ENCODE measurements around the gene TMEM37. TPM values are rescaled to one million over a fixed set of nuclear protein-coding genes. Genes with fewer than 3 reads are reported as not detected.

Gene TMEM37
- total RNA-seq, 4 donors from 2014 or later, result 1.6 to 10.0 (median 7.7) TPM

DNA sequence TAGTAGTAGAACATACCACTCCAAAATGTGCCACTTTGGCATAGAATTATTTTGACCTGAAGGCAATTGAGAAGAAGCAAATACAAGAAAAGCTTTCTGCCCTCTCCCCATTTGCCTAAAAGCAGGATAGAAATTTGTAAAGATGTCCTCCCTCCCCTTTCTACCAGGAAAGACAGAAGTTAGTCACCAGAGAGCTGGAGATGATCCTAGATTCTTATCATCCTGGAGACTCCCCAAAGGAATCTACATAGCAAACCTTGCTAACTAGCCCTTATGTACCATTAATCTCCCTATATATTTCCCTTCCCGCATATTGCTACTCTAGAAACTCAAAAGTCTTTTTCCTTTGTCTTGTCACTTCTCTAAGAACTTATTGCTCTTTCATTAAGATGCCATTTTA is 12.6 kb upstream of the TMEM37 start:
- WGBS, result 71% methylated on average over 1 of the region's 1 CpG
- no peaks in the 10 kb centered on the region for H3K9me3 ChIP-seq
- TF ChIP-seq POLR2AphosphoS5 (IDR thresholded peaks at IDR 0.05) (no peak), EP300 (IDR thresholded peaks at IDR 0.05) (no peak), POLR2A (IDR thresholded peaks at IDR 0.05) (no peak)
- TF ChIP-seq, protein P1, sequence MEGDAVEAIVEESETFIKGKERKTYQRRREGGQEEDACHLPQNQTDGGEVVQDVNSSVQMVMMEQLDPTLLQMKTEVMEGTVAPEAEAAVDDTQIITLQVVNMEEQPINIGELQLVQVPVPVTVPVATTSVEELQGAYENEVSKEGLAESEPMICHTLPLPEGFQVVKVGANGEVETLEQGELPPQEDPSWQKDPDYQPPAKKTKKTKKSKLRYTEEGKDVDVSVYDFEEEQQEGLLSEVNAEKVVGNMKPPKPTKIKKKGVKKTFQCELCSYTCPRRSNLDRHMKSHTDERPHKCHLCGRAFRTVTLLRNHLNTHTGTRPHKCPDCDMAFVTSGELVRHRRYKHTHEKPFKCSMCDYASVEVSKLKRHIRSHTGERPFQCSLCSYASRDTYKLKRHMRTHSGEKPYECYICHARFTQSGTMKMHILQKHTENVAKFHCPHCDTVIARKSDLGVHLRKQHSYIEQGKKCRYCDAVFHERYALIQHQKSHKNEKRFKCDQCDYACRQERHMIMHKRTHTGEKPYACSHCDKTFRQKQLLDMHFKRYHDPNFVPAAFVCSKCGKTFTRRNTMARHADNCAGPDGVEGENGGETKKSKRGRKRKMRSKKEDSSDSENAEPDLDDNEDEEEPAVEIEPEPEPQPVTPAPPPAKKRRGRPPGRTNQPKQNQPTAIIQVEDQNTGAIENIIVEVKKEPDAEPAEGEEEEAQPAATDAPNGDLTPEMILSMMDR (IDR thresholded peaks at IDR 0.05), result no peak
- H3K36me3 ChIP-seq, result no peaks in the 10 kb centered on the region
- H3K27ac ChIP-seq, result no peak overlapping the region
- H3K4me1 ChIP-seq, result peaks cover 10% of the 10 kb centered on the region
- DNase-seq (ENCODE audit: low spot score in 2 of 2), result no peak
- no peaks in the 10 kb centered on the region for H3K27me3 ChIP-seq
- no peak overlapping the region for H3K4me3 ChIP-seq

DNA sequence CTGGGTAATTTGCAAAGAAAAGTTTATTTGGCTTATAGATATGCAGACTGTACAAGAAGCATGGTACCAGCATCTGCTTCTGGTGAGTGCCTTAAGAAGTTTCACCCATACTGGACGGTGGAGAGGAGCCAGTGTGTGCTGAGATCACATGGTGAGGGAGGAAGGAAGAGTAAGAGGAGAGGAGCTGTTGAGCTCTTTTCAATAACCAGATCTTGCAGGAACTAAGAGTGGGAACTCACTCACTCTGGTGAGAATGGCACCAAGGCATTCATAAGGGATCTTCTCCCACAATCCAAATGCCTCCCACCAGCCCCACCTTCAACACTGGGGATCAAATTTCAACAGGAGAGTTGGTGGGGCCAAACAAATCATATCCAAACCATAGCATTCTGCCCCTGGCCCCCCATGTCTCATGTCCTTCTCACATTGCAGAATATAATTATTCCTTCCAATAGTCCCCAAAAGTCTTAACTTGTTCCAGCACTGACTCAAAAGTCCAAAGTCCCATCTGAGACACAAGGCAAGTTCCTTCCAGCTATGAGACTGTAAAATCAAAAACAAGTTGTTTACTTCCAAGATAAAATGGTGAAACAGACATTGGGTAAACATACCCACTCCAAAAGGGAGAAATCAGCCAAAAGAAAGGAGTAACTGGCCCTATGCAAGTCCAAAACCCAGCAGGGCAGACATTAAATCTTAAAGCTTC is 11.7 kb upstream of the TMEM37 start:
- 47% methylated on average over 1 of the region's 1 CpG for WGBS
- no peaks in the 10 kb centered on the region for H3K36me3 ChIP-seq
- DNase-seq (ENCODE audit: low spot score in 2 of 2), result peak in 1 of 2 donors; percentile 14
- H3K4me1 ChIP-seq, result peaks cover 10% of the 10 kb centered on the region
- no peak overlapping the region for H3K4me3 ChIP-seq
- H3K27me3 ChIP-seq, result no peaks in the 10 kb centered on the region
- no peaks in the 10 kb centered on the region for H3K9me3 ChIP-seq
- no peak for TF ChIP-seq POLR2A (IDR thresholded peaks at IDR 0.05)
- no peak for TF ChIP-seq POLR2AphosphoS5 (IDR thresholded peaks at IDR 0.05)
- no peak overlapping the region for H3K27ac ChIP-seq

DNA sequence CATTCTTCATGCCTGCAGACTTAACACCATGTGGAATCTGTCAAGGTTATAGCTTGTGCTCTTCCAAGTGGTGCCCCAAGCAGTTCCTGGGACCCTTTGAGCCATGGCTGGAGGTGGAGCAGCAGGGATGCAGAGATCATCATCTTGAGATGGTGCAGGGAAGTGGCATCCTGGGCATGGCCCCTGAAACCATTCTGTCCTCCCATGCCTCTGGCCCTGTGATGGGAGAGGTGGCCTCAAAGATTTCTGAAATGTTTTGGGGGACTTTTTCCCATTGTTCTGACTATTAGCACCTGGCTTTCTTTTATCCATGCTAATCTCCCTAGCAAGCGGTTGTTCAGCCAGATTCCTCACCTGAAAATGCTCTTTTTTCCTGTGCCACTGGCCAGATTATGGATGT is 10.3 kb upstream of the TMEM37 start:
- peaks cover 16% of the 10 kb centered on the region for H3K4me1 ChIP-seq
- TF ChIP-seq POLR2AphosphoS5 (IDR thresholded peaks at IDR 0.05) (no peak), POLR2A (IDR thresholded peaks at IDR 0.05) (no peak), EP300 (IDR thresholded peaks at IDR 0.05) (no peak)
- TF ChIP-seq, protein P1 (IDR thresholded peaks at IDR 0.05), result no peak
- no peak overlapping the region for H3K4me3 ChIP-seq
- H3K27ac ChIP-seq, result no peak overlapping the region
- DNase-seq (ENCODE audit: low spot score in 2 of 2), result no peak
- no peaks in the 10 kb centered on the region for H3K36me3 ChIP-seq
- H3K9me3 ChIP-seq, result no peaks in the 10 kb centered on the region
- H3K27me3 ChIP-seq, result no peaks in the 10 kb centered on the region
- WGBS, result 97% methylated on average over 1 of the region's 1 CpG

DNA sequence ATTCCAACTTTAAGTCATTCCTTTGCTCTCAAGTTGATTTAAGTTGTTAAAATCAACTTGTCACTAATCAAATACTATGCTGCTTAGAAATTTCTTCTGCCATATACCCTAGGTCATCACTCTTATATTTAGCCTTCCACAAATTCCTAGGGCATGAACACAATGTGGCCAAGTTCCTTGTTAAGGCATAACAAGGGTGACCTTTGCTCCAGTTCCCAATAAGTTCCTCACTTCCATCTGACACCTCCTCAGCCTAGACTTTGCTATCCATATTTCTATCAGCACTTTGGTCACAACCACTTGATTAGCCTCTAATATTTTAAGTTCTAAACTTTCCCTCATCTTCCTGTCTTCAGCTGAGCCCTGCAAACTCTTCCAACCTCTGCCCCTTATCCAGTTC is 9.9 kb upstream of the TMEM37 start:
- Histone ChIP-seq H3K4me1 (peaks cover 21% of the 10 kb centered on the region), H3K4me3 (no peak overlapping the region), H3K9me3 (no peaks in the 10 kb centered on the region), H3K36me3 (no peaks in the 10 kb centered on the region), H3K27ac (no peak overlapping the region), H3K27me3 (no peaks in the 10 kb centered on the region)
- TF ChIP-seq POLR2A (IDR thresholded peaks at IDR 0.05) (no peak), POLR2AphosphoS5 (IDR thresholded peaks at IDR 0.05) (no peak), EP300 (IDR thresholded peaks at IDR 0.05) (no peak)
- TF ChIP-seq, protein P1 (IDR thresholded peaks at IDR 0.05), result no peak
- no peak for DNase-seq (ENCODE audit: low spot score in 2 of 2)

DNA sequence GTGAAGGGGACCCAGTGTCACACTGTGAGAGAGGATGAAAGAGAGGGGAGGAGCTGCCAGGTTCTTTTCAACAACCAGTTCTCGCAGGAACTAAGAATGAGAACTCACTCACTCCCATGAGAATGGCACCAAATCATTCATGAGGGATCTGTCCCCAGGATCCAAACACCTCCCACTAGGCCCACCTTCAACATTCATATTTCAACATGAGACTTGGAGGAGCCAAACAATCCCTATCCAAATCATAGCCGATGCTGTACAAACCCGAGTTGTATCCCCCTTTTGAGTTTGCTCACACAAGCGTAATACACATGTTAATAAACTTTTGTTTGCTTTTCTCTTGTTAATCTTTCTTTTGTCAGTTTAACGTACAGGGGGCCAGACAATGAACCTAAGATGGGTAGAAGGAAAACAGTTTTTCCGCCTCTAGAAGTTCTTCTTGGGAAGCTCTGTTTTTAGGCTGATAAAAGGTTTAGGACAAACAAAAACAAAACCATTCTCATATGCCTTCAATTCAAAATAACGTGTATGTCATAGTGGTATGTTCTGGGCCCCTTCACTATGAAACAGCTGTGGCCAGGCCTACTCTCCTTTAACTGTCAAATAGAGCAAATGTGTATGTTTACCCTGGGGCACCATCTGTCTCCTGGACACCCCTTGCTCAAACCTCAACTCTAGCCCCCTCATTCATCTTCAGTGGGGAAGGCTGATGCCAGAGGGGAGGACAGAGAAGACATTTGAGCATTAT is 9.1 kb upstream of the TMEM37 start:
- peaks cover 28% of the 10 kb centered on the region for H3K4me1 ChIP-seq
- no peak overlapping the region for H3K4me3 ChIP-seq
- no peaks in the 10 kb centered on the region for H3K9me3 ChIP-seq
- 89% methylated on average over 7 of the region's 7 CpGs for WGBS
- H3K27ac ChIP-seq, result no peak overlapping the region
- no peak for DNase-seq (ENCODE audit: low spot score in 2 of 2)
- H3K36me3 ChIP-seq, result no peaks in the 10 kb centered on the region
- H3K27me3 ChIP-seq, result no peaks in the 10 kb centered on the region
- TF ChIP-seq, protein P1 (IDR thresholded peaks at IDR 0.05), result no peak
- no peak for TF ChIP-seq POLR2A (IDR thresholded peaks at IDR 0.05)
